GM23248 (cell line): ENCODE measurements around the gene HDAC3.

ENCODE experiments used
- EZH2 ChIP-seq: fragments of 200-600 bp; sonication (generic); IDR thresholded peaks from 2 replicates; pipeline ENCODE4 v1.6.1; 2018; ENCODE audit warnings: antibody characterized with exemption, mild to moderate bottlenecking; ENCODE audit not compliant: insufficient read depth, poor library complexity, severe bottlenecking
- EZH2phosphoT487 ChIP-seq: fragments of 200-600 bp; sonication (generic); IDR thresholded peaks from 2 replicates; pipeline ENCODE4 v1.6.1; 2018; ENCODE audit warnings: antibody characterized with exemption, moderate library complexity, mild to moderate bottlenecking, low read depth; ENCODE audit not compliant: insufficient read depth

DNA sequence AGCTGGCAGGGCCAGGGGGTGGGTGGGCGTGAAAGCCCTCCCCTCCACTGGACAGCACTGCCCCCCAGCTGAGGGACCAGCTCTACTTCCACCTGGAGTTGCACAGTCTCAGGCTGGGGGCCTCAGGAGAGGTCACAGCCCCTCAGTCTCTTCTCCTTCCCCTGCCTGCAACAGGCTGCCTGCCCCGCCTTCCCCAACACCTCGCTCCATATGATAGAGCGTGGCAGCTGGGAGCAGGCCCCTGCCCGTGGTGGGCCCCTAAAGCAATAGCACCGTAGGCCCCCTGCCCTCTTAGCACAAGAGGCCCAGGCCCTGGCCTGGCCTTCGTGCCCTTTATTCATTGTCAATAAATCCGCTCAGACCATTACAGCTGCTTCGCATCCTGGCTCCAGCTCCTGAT is 4.0 kb upstream of the HDAC3 start:
- TF ChIP-seq EZH2phosphoT487: no peak
- TF ChIP-seq EZH2: no peak
